H9 (cell line): Measurements from ENCODE around the gene ATRN. TPM values are rescaled to one million over a fixed set of nuclear protein-coding genes. Genes with fewer than 3 reads are reported as not detected.

ENCODE experiments used
- DNase-seq: peaks from one replicate; pipeline ENCODE4 v3.0.0-alpha.2; 2017
- H2AFZ ChIP-seq: one replicate; pipeline ENCODE4 v1.6.1; 2013; ENCODE audit warnings: mild to moderate bottlenecking, low read length, control low read depth, moderate library complexity
- H2AK5ac ChIP-seq: 2 replicates; pipeline ENCODE4 v1.6.1; 2013; ENCODE audit warnings: low read length, control low read depth, mixed read lengths; ENCODE audit not compliant: insufficient read length
- H2BK120ac ChIP-seq: one replicate; pipeline ENCODE4 v1.6.1; 2013; ENCODE audit warnings: low read depth, mild to moderate bottlenecking, low read length, control low read depth, inconsistent platforms; ENCODE audit not compliant: poor library complexity, severe bottlenecking
- H2BK12ac ChIP-seq: 2 replicates; pipeline ENCODE4 v1.6.1; 2013; ENCODE audit warnings: low read length, control low read depth, mixed read lengths, low read depth; ENCODE audit not compliant: insufficient read length
- H2BK15ac ChIP-seq: 2 replicates; pipeline ENCODE4 v1.6.1; 2013; ENCODE audit warnings: low read depth, low read length, control low read depth
- H2BK20ac ChIP-seq: one replicate; pipeline ENCODE4 v1.6.1; 2013; ENCODE audit warnings: low read depth, mild to moderate bottlenecking, low read length, control low read depth, inconsistent platforms; ENCODE audit not compliant: poor library complexity, severe bottlenecking
- H2BK5ac ChIP-seq: 2 replicates; pipeline ENCODE4 v1.6.1; 2013; ENCODE audit warnings: low read length, control low read depth, mixed read lengths; ENCODE audit not compliant: insufficient read length
- H3K14ac ChIP-seq: 2 replicates; pipeline ENCODE4 v1.6.1; 2013; ENCODE audit warnings: low read length, control low read depth; ENCODE audit not compliant: insufficient read depth
- H3K18ac ChIP-seq: 2 replicates; pipeline ENCODE4 v1.6.1; 2013; ENCODE audit warnings: low read depth, mild to moderate bottlenecking, mixed read lengths, low read length, control low read depth; ENCODE audit not compliant: insufficient read length
- H3K23ac ChIP-seq: 2 replicates; pipeline ENCODE4 v1.6.1; 2013; ENCODE audit warnings: low read length, control low read depth, mixed read lengths, low read depth; ENCODE audit not compliant: insufficient read length
- H3K23me2 ChIP-seq: 2 replicates; pipeline ENCODE4 v1.6.1; 2013; ENCODE audit warnings: low read depth, mild to moderate bottlenecking, mixed read lengths, low read length, control low read depth; ENCODE audit not compliant: insufficient read length, poor library complexity, severe bottlenecking
- H3K27ac ChIP-seq: 2 replicates; pipeline ENCODE4 v1.5.1; 2013; ENCODE audit warnings: low read length, control low read depth, mixed read lengths, low read depth; ENCODE audit not compliant: insufficient read length
- H3K27me3 ChIP-seq: 2 replicates; pipeline ENCODE4 v1.6.1; 2013; ENCODE audit warnings: low read length, control low read depth, inconsistent platforms; ENCODE audit not compliant: insufficient read depth
- H3K4ac ChIP-seq: 2 replicates; pipeline ENCODE4 v1.6.1; 2013; ENCODE audit warnings: low read depth, mild to moderate bottlenecking, control low read depth, inconsistent platforms, low read length, moderate library complexity
- H3K4me1 ChIP-seq: 2 replicates; pipeline ENCODE4 v1.6.1; 2013; ENCODE audit warnings: low read length, control low read depth, inconsistent platforms; ENCODE audit not compliant: insufficient read depth
- H3K4me2 ChIP-seq: 2 replicates; pipeline ENCODE4 v1.6.1; 2013; ENCODE audit warnings: low read length, control low read depth, mixed read lengths; ENCODE audit not compliant: insufficient read length, insufficient read depth
- H3K56ac ChIP-seq: 2 replicates; pipeline ENCODE4 v1.6.1; 2013; ENCODE audit warnings: low read depth, mild to moderate bottlenecking, mixed read lengths, low read length, control low read depth; ENCODE audit not compliant: insufficient read length
- H3K79me1 ChIP-seq: 2 replicates; pipeline ENCODE4 v1.6.1; 2013; ENCODE audit warnings: low read depth, mild to moderate bottlenecking, moderate library complexity, low read length, control low read depth, inconsistent platforms; ENCODE audit not compliant: insufficient read depth, poor library complexity, severe bottlenecking
- H3K79me2 ChIP-seq: 2 replicates; pipeline ENCODE4 v1.6.1; 2013; ENCODE audit warnings: low read length, control low read depth, inconsistent platforms; ENCODE audit not compliant: insufficient read depth
- H3K9ac ChIP-seq: 2 replicates; pipeline ENCODE4 v1.6.1; 2013; ENCODE audit warnings: low read length, control low read depth, mixed read lengths; ENCODE audit not compliant: insufficient read length; ENCODE audit errors: extremely low read depth
- H3K9me3 ChIP-seq: one replicate; pipeline ENCODE4 v1.6.1; 2013; ENCODE audit warnings: low read depth, low read length, inconsistent platforms; ENCODE audit not compliant: control insufficient read depth
- H3T11ph ChIP-seq: one replicate; pipeline ENCODE4 v1.6.1; 2013; ENCODE audit warnings: mild to moderate bottlenecking, low read length, control low read depth, inconsistent platforms
- H4K20me1 ChIP-seq: one replicate; pipeline ENCODE4 v1.6.1; 2013; ENCODE audit not compliant: control insufficient read depth, insufficient read length, insufficient read depth
- H4K5ac ChIP-seq: 2 replicates; pipeline ENCODE4 v1.6.1; 2013; ENCODE audit warnings: low read depth, mild to moderate bottlenecking, mixed read lengths, low read length, control low read depth; ENCODE audit not compliant: insufficient read length
- H4K8ac ChIP-seq: replicated peaks from 2 replicates; pipeline ENCODE4 v1.6.1; 2013; ENCODE audit warnings: low read length, control low read depth, mixed read lengths, low read depth; ENCODE audit not compliant: insufficient read length
- H4K91ac ChIP-seq: 2 replicates; pipeline ENCODE4 v1.6.1; 2013; ENCODE audit warnings: low read depth, mild to moderate bottlenecking, moderate library complexity, mixed read lengths, low read length, control low read depth; ENCODE audit not compliant: insufficient read length
- H3K27ac Mint-ChIP-seq, 3 experiments: 2 replicates in 2 of 3; 3 replicates in 1 of 3; pipeline ENCODE4 v1.8.0; 2020 to 2021; ENCODE audit warnings: mixed read lengths in 3 of 3, mild to moderate bottlenecking in 1 of 3, moderate library complexity in 1 of 3
- H3K27me3 Mint-ChIP-seq: 2 replicates; pipeline ENCODE4 v1.8.0; 2021; ENCODE audit warnings: low read depth, mild to moderate bottlenecking, moderate library complexity, mixed read lengths
- H3K36me3 Mint-ChIP-seq, 3 experiments: 2 replicates in 2 of 3; 3 replicates in 1 of 3; pipeline ENCODE4 v1.8.0; 2020 to 2021; ENCODE audit warnings: low read depth in 3 of 3, mixed read lengths in 3 of 3; ENCODE audit not compliant: insufficient read depth in 1 of 3
- H3K4me1 Mint-ChIP-seq, 2 experiments: 2 replicates each; pipeline ENCODE4 v1.8.0; 2020; ENCODE audit warnings: mixed read lengths in 2 of 2
- H3K4me3 Mint-ChIP-seq, 2 experiments: 2 replicates in 1 of 2; 3 replicates in 1 of 2; pipeline ENCODE4 v1.8.0; 2020 to 2021; ENCODE audit warnings: mild to moderate bottlenecking in 2 of 2, mixed read lengths in 2 of 2, moderate library complexity in 1 of 2
- H3K9me3 Mint-ChIP-seq, 2 experiments: 2 replicates in 1 of 2; 3 replicates in 1 of 2; pipeline ENCODE4 v1.8.0; 2020; ENCODE audit warnings: mild to moderate bottlenecking in 2 of 2, mixed read lengths in 2 of 2, moderate library complexity in 1 of 2
- WGBS: extraction: QIAGEN DNeasy Blood & Tissue Kit; methylation state at CpG from one replicate; pipeline ENCODE4 v1.1.7; 2013; ENCODE audit warnings: missing lambda C conversion rate, low lambda C conversion rate, mixed read lengths; ENCODE audit not compliant: insufficient read length; ENCODE audit errors: extremely low coverage; 5-methylcytosine and 5-hydroxymethylcytosine counted together
- total RNA-seq: library from RNA; stranded (reverse); gene quantifications from 2 replicates; pipeline ENCODE4 v1.2.1, GENCODE V29; 2021
- TF ChIP-seq, protein P1 (sequence below): fragments of 200-600 bp; sonication (generic); conservative IDR thresholded peaks from 3 replicates; pipeline ENCODE4 v1.8.0; 2021; ENCODE audit warnings: antibody characterized with exemption, mild to moderate bottlenecking

Gene ATRN
- total RNA-seq, 1 experiment from 2014 or later: 23.1 TPM

DNA sequence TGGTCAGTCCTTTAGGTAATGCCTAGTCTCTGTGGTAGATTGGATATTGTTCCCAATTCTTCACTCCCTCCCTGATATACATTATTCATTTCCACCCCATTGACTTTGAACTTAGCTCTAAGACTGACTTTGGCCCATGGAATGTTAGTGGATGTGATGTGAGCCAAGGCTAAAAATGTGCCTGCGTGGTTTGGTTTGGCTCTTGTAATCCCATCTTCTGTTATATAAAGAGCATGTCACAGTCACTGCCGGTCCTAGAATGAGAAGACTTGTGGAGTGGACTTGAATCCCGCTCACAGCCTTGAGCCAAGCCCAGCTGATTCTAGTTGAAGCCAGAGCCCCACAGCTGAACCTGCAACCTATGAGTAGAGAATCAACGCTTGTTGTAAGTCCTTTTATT lies 39.7 kb upstream of the ATRN start:
- H2BK120ac ChIP-seq: no peak overlapping the region
- no peak overlapping the region for H2AK5ac ChIP-seq
- no peak overlapping the region for H3K18ac ChIP-seq
- H3K4ac ChIP-seq: no peak overlapping the region
- no peak overlapping the region for H3T11ph ChIP-seq
- no peak overlapping the region for H3K27ac ChIP-seq
- no peak for DNase-seq
- H2BK20ac ChIP-seq: no peak overlapping the region
- no peak overlapping the region for H2BK15ac ChIP-seq
- H4K20me1 ChIP-seq: no peaks in the 10 kb centered on the region
- Mint-ChIP-seq H3K27me3 (no peaks in the 10 kb centered on the region), H3K4me1 (peaks cover 4 to 6% of the 10 kb centered on the region in 2 experiments; a peak in 3 of 4 replicates), H3K36me3 (no peaks in the 10 kb centered on the region), H3K9me3 (no peaks in the 10 kb centered on the region), H3K27ac (no peak overlapping the region), H3K4me3 (no peak overlapping the region)
- no peak overlapping the region for H4K91ac ChIP-seq
- no peaks in the 10 kb centered on the region for H3K9me3 ChIP-seq
- no CpG with 5 or more reads among the region's 4 CpGs for WGBS
- H3K23me2 ChIP-seq: no peaks in the 10 kb centered on the region
- H3K23ac ChIP-seq: no peak overlapping the region
- no peaks in the 10 kb centered on the region for H3K79me1 ChIP-seq
- H4K8ac ChIP-seq: no peak overlapping the region
- no peak overlapping the region for H4K5ac ChIP-seq
- H3K79me2 ChIP-seq: no peaks in the 10 kb centered on the region
- H3K4me2 ChIP-seq: no peak overlapping the region
- no peak overlapping the region for H2AFZ ChIP-seq
- H2BK5ac ChIP-seq: no peak overlapping the region
- H3K14ac ChIP-seq: no peak overlapping the region
- H3K56ac ChIP-seq: no peak overlapping the region
- H2BK12ac ChIP-seq: no peak overlapping the region
- H3K27me3 ChIP-seq: no peaks in the 10 kb centered on the region
- TF ChIP-seq, protein P1, sequence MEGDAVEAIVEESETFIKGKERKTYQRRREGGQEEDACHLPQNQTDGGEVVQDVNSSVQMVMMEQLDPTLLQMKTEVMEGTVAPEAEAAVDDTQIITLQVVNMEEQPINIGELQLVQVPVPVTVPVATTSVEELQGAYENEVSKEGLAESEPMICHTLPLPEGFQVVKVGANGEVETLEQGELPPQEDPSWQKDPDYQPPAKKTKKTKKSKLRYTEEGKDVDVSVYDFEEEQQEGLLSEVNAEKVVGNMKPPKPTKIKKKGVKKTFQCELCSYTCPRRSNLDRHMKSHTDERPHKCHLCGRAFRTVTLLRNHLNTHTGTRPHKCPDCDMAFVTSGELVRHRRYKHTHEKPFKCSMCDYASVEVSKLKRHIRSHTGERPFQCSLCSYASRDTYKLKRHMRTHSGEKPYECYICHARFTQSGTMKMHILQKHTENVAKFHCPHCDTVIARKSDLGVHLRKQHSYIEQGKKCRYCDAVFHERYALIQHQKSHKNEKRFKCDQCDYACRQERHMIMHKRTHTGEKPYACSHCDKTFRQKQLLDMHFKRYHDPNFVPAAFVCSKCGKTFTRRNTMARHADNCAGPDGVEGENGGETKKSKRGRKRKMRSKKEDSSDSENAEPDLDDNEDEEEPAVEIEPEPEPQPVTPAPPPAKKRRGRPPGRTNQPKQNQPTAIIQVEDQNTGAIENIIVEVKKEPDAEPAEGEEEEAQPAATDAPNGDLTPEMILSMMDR: no peak
- H3K4me1 ChIP-seq: no peaks in the 10 kb centered on the region
- H3K9ac ChIP-seq: no peak overlapping the region
